Muscle layer of colon (tissue), 2 donors: ENCODE results near the gene KCNN2.

ENCODE experiments used
- H3K27ac ChIP-seq: one replicate; pipeline ENCODE4 v1.7.0; 2013; ENCODE audit warnings: low read depth, mild to moderate bottlenecking, low read length, moderate library complexity
- H3K27me3 ChIP-seq, 2 donors: one replicate each; pipeline ENCODE4 v1.7.0; 2013; ENCODE audit warnings: low read length in 2 of 2, mild to moderate bottlenecking in 2 of 2; ENCODE audit not compliant: insufficient read depth in 2 of 2, control insufficient read depth in 1 of 2
- H3K36me3 ChIP-seq: one replicate; pipeline ENCODE4 v1.7.0; 2013; ENCODE audit warnings: mild to moderate bottlenecking, low read length; ENCODE audit not compliant: insufficient read depth
- H3K4me1 ChIP-seq: one replicate; pipeline ENCODE4 v1.7.0; 2013; ENCODE audit warnings: mild to moderate bottlenecking, low read length; ENCODE audit not compliant: insufficient read depth
- H3K4me3 ChIP-seq, 2 donors: one replicate each; pipeline ENCODE4 v1.7.0; 2013; ENCODE audit warnings: low read length in 2 of 2, low read depth in 1 of 2, mild to moderate bottlenecking in 1 of 2, moderate library complexity in 1 of 2
- H3K9ac ChIP-seq: one replicate; pipeline ENCODE4 v1.7.0; 2013; ENCODE audit warnings: low read length
- H3K9me3 ChIP-seq: one replicate; pipeline ENCODE4 v1.7.0; 2013; ENCODE audit warnings: mild to moderate bottlenecking, low read length
- donor health status: abdominal sarcoma.
- donor health status: Adenocarcinoma of cecum.

KCNN2 gene

GRCh38 chr5:114402206-114402605 is 40.3 kb downstream of the KCNN2 start:
- H3K9me3 ChIP-seq = no peaks in the 10 kb centered on the region
- no peak overlapping the region for H3K27ac ChIP-seq
- H3K4me3 ChIP-seq = no peak overlapping the region
- H3K4me1 ChIP-seq = no peaks in the 10 kb centered on the region
- H3K27me3 ChIP-seq = no peaks in the 10 kb centered on the region
- no peak overlapping the region for H3K9ac ChIP-seq
- H3K36me3 ChIP-seq = no peaks in the 10 kb centered on the region

- no peak overlapping the region for H3K9ac ChIP-seq
- no peak overlapping the region for H3K27ac ChIP-seq
- H3K4me1 ChIP-seq = no peaks in the 10 kb centered on the region
- no peaks in the 10 kb centered on the region for H3K9me3 ChIP-seq
- no peaks in the 10 kb centered on the region for H3K36me3 ChIP-seq
- no peak overlapping the region for H3K4me3 ChIP-seq
- H3K27me3 ChIP-seq = no peaks in the 10 kb centered on the region
Observed at GRCh38 chr5:114407783-114408182, 45.9 kb downstream of the KCNN2 start.

GRCh38 chr5:114408847-114409246 is 47.0 kb downstream of the KCNN2 start:
- no peaks in the 10 kb centered on the region for H3K36me3 ChIP-seq
- H3K27me3 ChIP-seq = no peaks in the 10 kb centered on the region
- H3K4me1 ChIP-seq = no peaks in the 10 kb centered on the region
- no peak overlapping the region for H3K4me3 ChIP-seq
- no peak overlapping the region for H3K9ac ChIP-seq
- no peak overlapping the region for H3K27ac ChIP-seq
- H3K9me3 ChIP-seq = no peaks in the 10 kb centered on the region

- no peak overlapping the region for H3K9ac ChIP-seq
- no peaks in the 10 kb centered on the region for H3K9me3 ChIP-seq
- H3K4me3 ChIP-seq = no peak overlapping the region
- H3K27me3 ChIP-seq = no peaks in the 10 kb centered on the region
- H3K4me1 ChIP-seq = no peaks in the 10 kb centered on the region
- no peaks in the 10 kb centered on the region for H3K36me3 ChIP-seq
- H3K27ac ChIP-seq = no peak overlapping the region
Observed at GRCh38 chr5:114411380-114411931, 49.6 kb downstream of the KCNN2 start.

- Histone ChIP-seq H3K4me3 (no peak overlapping the region), H3K27me3 (no peaks in the 10 kb centered on the region), H3K9me3 (no peaks in the 10 kb centered on the region), H3K9ac (no peak overlapping the region), H3K4me1 (no peaks in the 10 kb centered on the region), H3K27ac (no peak overlapping the region), H3K36me3 (no peaks in the 10 kb centered on the region)
Observed at GRCh38 chr5:114412510-114413171, 50.8 kb downstream of the KCNN2 start.

GRCh38 chr5:114415760-114416159 is 53.9 kb downstream of the KCNN2 start:
- H3K4me3 ChIP-seq = no peak overlapping the region
- no peaks in the 10 kb centered on the region for H3K9me3 ChIP-seq
- no peak overlapping the region for H3K27ac ChIP-seq
- no peaks in the 10 kb centered on the region for H3K27me3 ChIP-seq
- no peaks in the 10 kb centered on the region for H3K4me1 ChIP-seq
- no peaks in the 10 kb centered on the region for H3K36me3 ChIP-seq
- no peak overlapping the region for H3K9ac ChIP-seq

GRCh38 chr5:114416254-114416653 is 54.4 kb downstream of the KCNN2 start:
- Histone ChIP-seq H3K27me3 (no peaks in the 10 kb centered on the region), H3K4me1 (no peaks in the 10 kb centered on the region), H3K9ac (no peak overlapping the region), H3K4me3 (no peak overlapping the region), H3K9me3 (no peaks in the 10 kb centered on the region), H3K36me3 (no peaks in the 10 kb centered on the region), H3K27ac (no peak overlapping the region)

- H3K27ac ChIP-seq = no peak overlapping the region
- H3K9ac ChIP-seq = no peak overlapping the region
- H3K4me3 ChIP-seq = no peak overlapping the region
- H3K9me3 ChIP-seq = no peaks in the 10 kb centered on the region
- no peaks in the 10 kb centered on the region for H3K27me3 ChIP-seq
- H3K4me1 ChIP-seq = no peaks in the 10 kb centered on the region
- no peaks in the 10 kb centered on the region for H3K36me3 ChIP-seq
Observed at GRCh38 chr5:114417519-114417918, 55.6 kb downstream of the KCNN2 start.

- H3K4me3 ChIP-seq = no peak overlapping the region
- H3K27me3 ChIP-seq = no peaks in the 10 kb centered on the region
- no peak overlapping the region for H3K27ac ChIP-seq
- H3K4me1 ChIP-seq = no peaks in the 10 kb centered on the region
- no peak overlapping the region for H3K9ac ChIP-seq
- no peaks in the 10 kb centered on the region for H3K36me3 ChIP-seq
- H3K9me3 ChIP-seq = no peaks in the 10 kb centered on the region
Observed at GRCh38 chr5:114418176-114419066, 56.6 kb downstream of the KCNN2 start.

GRCh38 chr5:114419067-114419388 is 57.2 kb downstream of the KCNN2 start:
- Histone ChIP-seq H3K4me3 (no peak overlapping the region), H3K4me1 (no peaks in the 10 kb centered on the region), H3K9me3 (no peaks in the 10 kb centered on the region), H3K27me3 (no peaks in the 10 kb centered on the region), H3K9ac (no peak overlapping the region), H3K27ac (no peak overlapping the region), H3K36me3 (no peaks in the 10 kb centered on the region)

GRCh38 chr5:114419959-114420358 is 58.1 kb downstream of the KCNN2 start:
- Histone ChIP-seq H3K4me3 (no peak overlapping the region), H3K9me3 (no peaks in the 10 kb centered on the region), H3K27me3 (no peaks in the 10 kb centered on the region), H3K36me3 (no peaks in the 10 kb centered on the region), H3K4me1 (no peaks in the 10 kb centered on the region), H3K9ac (no peak overlapping the region), H3K27ac (no peak overlapping the region)
